ENCODE measurements around the gene SCCPDH.

DNA sequence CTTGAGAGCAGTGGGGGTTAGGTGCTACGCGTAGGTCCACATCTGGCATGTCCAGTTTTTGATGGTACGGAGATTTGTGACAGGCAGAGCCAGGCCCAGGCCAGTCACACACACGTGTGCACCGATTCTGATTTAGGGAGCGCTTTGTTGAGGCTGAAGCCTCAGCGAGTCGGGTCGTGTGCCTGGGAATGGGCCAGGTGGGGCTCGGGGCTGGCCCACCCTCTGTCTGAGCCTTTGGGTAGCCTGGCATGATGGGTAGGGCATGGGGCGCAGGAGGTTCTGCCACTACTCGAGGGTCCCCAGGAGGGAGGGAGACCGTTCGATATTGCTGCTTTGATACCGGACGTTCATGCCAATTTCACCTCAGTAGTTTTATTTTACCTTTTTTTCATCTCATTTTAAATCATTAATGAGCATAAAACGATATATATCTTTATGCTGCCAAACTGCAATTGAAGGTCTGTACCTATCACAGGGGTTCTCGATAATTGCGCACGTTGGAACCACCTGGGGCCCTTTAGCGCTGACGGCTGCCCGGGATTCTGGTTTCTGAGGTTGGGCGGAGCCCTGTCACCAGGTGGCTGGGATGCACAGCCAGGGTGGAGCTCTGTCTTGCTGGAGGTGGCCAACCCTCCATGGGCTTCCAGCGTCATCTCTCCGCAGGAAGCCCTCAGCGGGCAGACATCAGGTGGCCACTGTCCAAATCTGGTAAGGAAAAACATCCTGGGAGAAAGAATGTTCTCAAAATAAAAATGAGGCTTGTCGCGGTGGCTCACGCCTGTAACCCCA is 71.9 kb downstream of the SCCPDH start:
- TF ChIP-seq, protein P1, sequence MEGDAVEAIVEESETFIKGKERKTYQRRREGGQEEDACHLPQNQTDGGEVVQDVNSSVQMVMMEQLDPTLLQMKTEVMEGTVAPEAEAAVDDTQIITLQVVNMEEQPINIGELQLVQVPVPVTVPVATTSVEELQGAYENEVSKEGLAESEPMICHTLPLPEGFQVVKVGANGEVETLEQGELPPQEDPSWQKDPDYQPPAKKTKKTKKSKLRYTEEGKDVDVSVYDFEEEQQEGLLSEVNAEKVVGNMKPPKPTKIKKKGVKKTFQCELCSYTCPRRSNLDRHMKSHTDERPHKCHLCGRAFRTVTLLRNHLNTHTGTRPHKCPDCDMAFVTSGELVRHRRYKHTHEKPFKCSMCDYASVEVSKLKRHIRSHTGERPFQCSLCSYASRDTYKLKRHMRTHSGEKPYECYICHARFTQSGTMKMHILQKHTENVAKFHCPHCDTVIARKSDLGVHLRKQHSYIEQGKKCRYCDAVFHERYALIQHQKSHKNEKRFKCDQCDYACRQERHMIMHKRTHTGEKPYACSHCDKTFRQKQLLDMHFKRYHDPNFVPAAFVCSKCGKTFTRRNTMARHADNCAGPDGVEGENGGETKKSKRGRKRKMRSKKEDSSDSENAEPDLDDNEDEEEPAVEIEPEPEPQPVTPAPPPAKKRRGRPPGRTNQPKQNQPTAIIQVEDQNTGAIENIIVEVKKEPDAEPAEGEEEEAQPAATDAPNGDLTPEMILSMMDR (IDR thresholded peaks at IDR 0.05; ENCODE audit: low read depth, low read length, poor library complexity, severe bottlenecking), result no peak
- no peak for TF ChIP-seq EZH2phosphoT487 (IDR thresholded peaks at IDR 0.05; ENCODE audit: borderline replicate concordance, low read length)
